Heart right ventricle (tissue), 16 donors: ENCODE data around the gene SLX4IP. TPM values are rescaled to one million over a fixed set of nuclear protein-coding genes. Genes with fewer than 3 reads are reported as not detected.

Experiments used
- ATAC-seq, 8 donors: fragments of 200-7000 bp; cut with Tn5 transposase; one replicate each; pipeline ENCODE4 v1.9.1; 2020; ENCODE audit warnings: mild to moderate bottlenecking in 8 of 8, moderate library complexity in 8 of 8, moderate number of reproducible peaks in 1 of 8
- DNase-seq, 2 donors: peaks; one replicate each; pipeline ENCODE4 v3.0.0-alpha.2; 2020
- H3K27ac ChIP-seq, 10 donors: fragments of 200-600 bp; sonication (generic) in 2 of 10; one replicate each; pipeline versions ENCODE4 v1.5.0 to v1.8.0; 2020 to 2022; ENCODE audit warnings: mild to moderate bottlenecking in 3 of 10
- H3K27me3 ChIP-seq, 7 donors: fragments of 200-600 bp; one replicate each; pipeline ENCODE4 v1.8.0; 2021 to 2022; ENCODE audit warnings: mild to moderate bottlenecking in 2 of 7
- H3K36me3 ChIP-seq, 9 donors: fragments of 200-600 bp; sonication (generic) in 1 of 9; one replicate each; pipeline versions ENCODE4 v1.5.0 to v1.8.0; 2020 to 2022; ENCODE audit warnings: mild to moderate bottlenecking in 2 of 9
- H3K4me1 ChIP-seq, 9 donors: fragments of 200-600 bp; sonication (generic) in 1 of 9; one replicate each; pipeline versions ENCODE4 v1.5.0 to v1.8.0; 2020 to 2022; ENCODE audit warnings: mild to moderate bottlenecking in 4 of 9
- H3K4me3 ChIP-seq, 10 donors: fragments of 200-600 bp; sonication (generic) in 2 of 10; one replicate each; pipeline versions ENCODE4 v1.5.0 to v1.8.0; 2020 to 2022; ENCODE audit warnings: mild to moderate bottlenecking in 7 of 10, moderate library complexity in 2 of 10
- H3K9me3 ChIP-seq, 11 donors: fragments of 200-600 bp in 10 of 11; sonication (generic) in 2 of 11; one replicate each; pipeline versions ENCODE4 v1.5.0 to v1.8.0; 2013 to 2022; ENCODE audit warnings: mild to moderate bottlenecking in 2 of 11, control low read depth in 1 of 11, moderate library complexity in 1 of 11
- CTCF ChIP-seq, 9 donors: fragments of 200-600 bp; sonication (generic) in 2 of 9; IDR thresholded peaks; one replicate each; pipeline versions ENCODE4 v1.5.0 to v1.8.0; 2021 to 2022; ENCODE audit warnings: antibody characterized with exemption in 9 of 9, mild to moderate bottlenecking in 5 of 9, moderate library complexity in 1 of 9
- WGBS, 2 donors: extraction: QIAGEN DNeasy Blood & Tissue Kit; methylation state at CpG; one replicate each; pipeline ENCODE4 v1.1.7; 2013; ENCODE audit warnings: inconsistent platforms in 1 of 2; 5-methylcytosine and 5-hydroxymethylcytosine counted together
- intact Hi-C, 10 donors: fragments of 100-400 bp; cut with DNase I; formaldehyde crosslinking; loops; one replicate each; pipeline versions ENCODE4 v1.11.1 to v1.14.2; 2022
- polyA plus RNA-seq, 2 donors: library from polyadenylated mRNA; stranded (reverse); fragments of 200-250 nt; gene quantifications; one replicate each; pipeline ENCODE4 v1.2.3, GENCODE V29; 2013
- total RNA-seq, 10 donors: library from RNA; stranded (reverse); fragmentation: NEBNext Ultra II Directional in 3 of 10; extraction: Animal tissue kit (Norgen Biotek cat#: 25700) in 3 of 10; gene quantifications; one replicate each; pipeline versions ENCODE4 v1.2.1 to v1.2.4, GENCODE V29; 2021 to 2023
- donor health status: Arrhythmogenic right ventricular cardiomyopathy.
- donor health status: ischemic (EF 13 %, LVEDD 7.1; RV severe dilation, severe dysfunction).
- donor health status: healthy with polysubstance abuse.
- donor health status: DM: no; HTN: yes; CAD: no.
- donor health status: DM: no; HTN: no; CAD: no.
- donor health status: ischemic (EF 25% LVEDD 6.9; RV normal size, moderate dysfunction).
- donor health status: ischemic (EF 25% LVEDD 5.7; RV mildly dilated, moderate dysfunction).
- donor health status: healthy.
- donor health status: DM: yes; HTN: yes; CAD: no.
- donor health status: Ischemic cardiomyopathy.
- donor health status: ischemic (EF 35%, LVEDD 5.7; RV mildly dilated, moderate dysfunction).
- donor health status: nonischemic (EF 11% LVEDD 7.7; RV severe dilation, severe dysfunction).
- donor health status: DM: yes; HTN: yes; CAD: no.
- donor health status: PGD.
- donor health status: ischemic (EF 29% LVEDD 5.4; RV normal size, mild dysfunction).
- donor health status: nonischemic (EF 23%, LVEDD 6.1; RV moderate dilation, normal function).

SLX4IP gene
- total and polyA plus RNA-seq, 12 donors = 0.71 to 3.1 (median 2.6) TPM

GRCh38 chr20:10658051-10658823 is 223.1 kb downstream of the SLX4IP start:
- H3K27me3 ChIP-seq = no peaks in the 10 kb centered on the region
- no peak for DNase-seq
- no peak for TF ChIP-seq CTCF (IDR thresholded peaks at IDR 0.05)
- intact Hi-C loops = loop anchor here in 2 of 10 donors (10.0 kb wide), 2 partner anchors 183 to 617 kb away; no protein-coding TSS in a partner anchor
- H3K9me3 ChIP-seq = no peaks in the 10 kb centered on the region
- peak overlapping the region in 1 of 10 donors; percentile 43 for H3K27ac ChIP-seq
- 86 to 87% methylated on average over 13 of the region's 13 CpGs for WGBS, 2 donors
- ATAC-seq = no peak
- H3K4me1 ChIP-seq = peaks cover 12 to 99% (median 69%) of the 10 kb centered on the region in 9 donors
- peaks cover 0 to 100% (median 35%) of the 10 kb centered on the region in 9 donors for H3K36me3 ChIP-seq
- H3K4me3 ChIP-seq = no peak overlapping the region

GRCh38 chr20:10658876-10659632 is 223.9 kb downstream of the SLX4IP start:
- no peak overlapping the region for H3K4me3 ChIP-seq
- WGBS, 2 donors = 54 to 62% methylated on average over 5 of the region's 5 CpGs

GRCh38 chr20:10659651-10660601 is 224.8 kb downstream of the SLX4IP start:
- no peak for TF ChIP-seq CTCF (IDR thresholded peaks at IDR 0.05)

More at GRCh38 chr20:10658876-10659632, 223.9 kb downstream of the SLX4IP start:
- H3K36me3 ChIP-seq = peaks cover 0 to 100% (median 35%) of the 10 kb centered on the region in 9 donors
- no peak for DNase-seq
- no peak for TF ChIP-seq CTCF (IDR thresholded peaks at IDR 0.05)
- H3K4me1 ChIP-seq = peaks cover 9 to 99% (median 65%) of the 10 kb centered on the region in 9 donors
- no peak for ATAC-seq
- H3K27me3 ChIP-seq = no peaks in the 10 kb centered on the region
- H3K27ac ChIP-seq = peak overlapping the region in 1 of 10 donors; percentile 4
- intact Hi-C loops = loop anchor here in 2 of 10 donors (10.0 kb wide), 2 partner anchors 184 to 616 kb away; no protein-coding TSS in a partner anchor
- H3K9me3 ChIP-seq = no peaks in the 10 kb centered on the region

More at GRCh38 chr20:10659651-10660601, 224.8 kb downstream of the SLX4IP start:
- ATAC-seq (peak in 3 of 8 donors; percentile 24 to 39 (median 34)), DNase-seq (no peak)
- Histone ChIP-seq H3K27me3 (no peaks in the 10 kb centered on the region), H3K4me1 (peaks cover 5 to 97% (median 61%) of the 10 kb centered on the region in 9 donors), H3K27ac (peak overlapping the region in 7 of 10 donors; percentile 15 to 62 (median 39)), H3K36me3 (peaks cover 0 to 95% (median 35%) of the 10 kb centered on the region in 9 donors), H3K4me3 (no peak overlapping the region), H3K9me3 (no peaks in the 10 kb centered on the region)
- 76 to 80% methylated on average over 12 of the region's 12 CpGs for WGBS, 2 donors
- intact Hi-C loops = loop anchor here in 4 of 10 donors (10.0 kb wide), 3 partner anchors 105 to 615 kb away; no protein-coding TSS in a partner anchor
